HG03457 (cell line): ENCODE data around the gene RNF113B.

Experiments
- ATAC-seq: cut with Tn5 transposase; IDR thresholded peaks from one replicate; pipeline ENCODE4 v1.9.1; 2021; ENCODE audit warnings: moderate number of reproducible peaks; ENCODE audit not compliant: unreplicated experiment

RNF113B gene

DNA sequence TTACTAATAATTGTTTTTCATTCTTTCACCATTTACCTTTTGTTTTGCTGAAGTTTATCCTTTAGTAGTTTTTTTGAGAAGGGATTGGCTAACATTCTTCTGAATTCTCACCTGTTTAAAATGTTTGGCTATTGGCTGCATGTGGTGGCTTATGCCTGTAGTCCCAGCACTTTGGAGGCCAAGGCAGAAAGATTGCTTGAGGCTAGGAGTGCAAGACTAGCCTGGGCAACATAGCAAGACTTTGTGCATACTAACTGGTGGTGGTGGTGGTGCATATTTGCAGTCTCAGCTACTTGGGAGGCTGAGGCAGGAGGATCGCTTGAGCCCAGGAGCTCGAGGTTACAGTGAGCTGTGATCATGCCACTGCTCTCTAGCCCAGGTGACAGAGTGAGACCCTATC is 27.5 kb upstream of the RNF113B start:
- no peak for ATAC-seq

DNA sequence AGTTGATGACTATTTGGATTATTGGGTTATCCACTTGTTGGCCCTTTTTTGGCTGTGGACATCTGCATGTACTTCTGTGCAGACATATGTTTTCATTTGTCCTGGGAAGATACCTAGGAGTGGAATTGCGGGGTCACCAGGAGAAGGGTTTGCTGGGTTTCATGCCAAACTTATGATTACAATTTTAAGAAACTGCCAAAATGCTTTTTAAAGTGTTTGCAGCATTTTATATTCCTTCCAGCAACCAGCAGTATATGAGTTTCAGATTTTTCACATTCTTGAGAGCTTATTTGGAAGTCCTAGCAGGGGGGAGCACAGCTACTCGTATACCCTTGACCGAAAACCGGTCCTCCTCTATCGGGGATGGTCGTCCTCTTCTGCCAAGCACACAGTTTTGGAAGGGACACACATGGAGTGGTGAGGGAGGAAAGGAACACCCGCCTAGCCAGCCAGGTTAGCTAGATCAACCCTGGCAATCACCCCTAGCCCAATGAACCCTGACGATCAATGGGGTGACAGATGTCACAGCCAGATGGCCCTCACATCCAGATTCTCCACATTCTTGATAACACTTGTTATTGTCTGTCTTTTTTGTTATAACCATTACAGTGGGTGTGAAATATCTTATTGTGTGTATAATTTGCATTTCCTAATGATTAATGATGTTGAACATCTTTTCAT is 26.7 kb upstream of the RNF113B start:
- no peak for ATAC-seq

GRCh38 chr13:98201984-98202383 is 24.9 kb upstream of the RNF113B start:
- no peak for ATAC-seq

DNA sequence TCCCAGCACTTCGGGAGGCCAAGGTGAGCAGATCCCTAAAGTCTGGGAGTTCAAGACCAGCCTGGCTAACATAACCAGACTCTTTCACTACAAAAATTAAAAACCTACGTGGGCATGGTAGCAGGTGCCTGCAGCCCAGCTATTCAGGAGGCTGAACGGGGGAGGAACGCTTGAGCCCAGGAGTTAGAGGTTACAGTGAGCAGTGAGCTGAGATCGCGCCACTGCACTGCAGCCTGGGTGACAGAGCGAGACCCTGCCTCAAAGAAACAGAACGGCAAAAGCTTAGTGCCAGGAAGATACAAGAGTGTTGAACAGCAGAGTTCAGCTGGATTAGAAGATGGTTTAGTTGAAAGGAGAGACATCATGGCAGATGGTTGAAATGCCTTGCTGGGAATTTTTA is 24.1 kb upstream of the RNF113B start:
- no peak for ATAC-seq

DNA sequence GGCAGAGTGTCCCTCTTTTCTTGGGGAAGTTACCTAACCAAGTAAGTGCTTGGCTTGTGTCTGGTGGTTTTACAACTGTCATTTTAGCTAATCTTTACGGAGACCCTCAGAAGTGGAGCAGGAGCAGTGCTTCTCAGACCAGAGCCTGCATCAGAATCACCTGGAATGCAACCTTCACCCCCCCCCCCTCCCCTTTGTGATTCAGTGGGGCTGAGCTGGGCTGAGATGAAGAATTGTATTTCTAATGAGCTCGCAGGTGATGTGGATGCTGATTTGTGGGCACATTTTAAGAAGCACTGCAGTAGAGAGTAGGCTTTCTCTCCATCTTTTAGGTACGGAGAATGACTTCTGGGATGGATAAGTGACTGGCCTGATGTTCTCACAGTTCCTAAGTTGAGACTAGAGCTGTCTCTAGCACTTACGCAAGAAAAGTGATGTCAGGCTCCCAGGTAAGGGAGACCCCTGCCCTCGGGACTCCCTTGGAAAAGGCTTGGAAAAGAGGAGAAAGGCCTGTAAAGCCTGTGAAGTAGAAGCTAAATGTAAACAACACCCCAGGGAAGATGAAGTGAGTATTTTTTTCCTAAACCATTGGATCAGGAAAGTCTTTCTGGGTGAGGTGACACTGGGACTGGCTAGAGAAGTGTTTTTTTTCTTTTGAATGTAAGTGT is 23.3 kb upstream of the RNF113B start:
- ATAC-seq = no peak

GRCh38 chr13:98199480-98199879 is 22.4 kb upstream of the RNF113B start:
- no peak for ATAC-seq

DNA sequence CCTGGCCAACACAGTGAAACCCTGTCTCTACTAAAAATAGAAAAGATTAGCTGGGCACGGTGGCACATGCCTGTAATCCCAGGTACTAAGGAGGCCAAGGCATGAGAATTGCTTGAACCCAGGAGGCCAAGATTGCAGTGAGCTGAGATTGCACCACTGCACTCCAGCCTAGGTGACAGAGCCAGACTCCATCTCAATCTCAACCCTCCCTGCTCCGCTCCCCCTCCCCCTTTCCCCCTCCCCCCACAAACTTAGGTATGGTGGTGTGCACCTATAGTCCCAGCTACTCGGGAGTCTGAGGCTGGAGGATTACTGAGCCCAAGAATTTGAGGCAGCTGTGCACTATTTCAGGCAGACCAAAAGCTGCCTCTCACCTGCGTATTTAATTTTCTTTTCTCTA is 21.6 kb upstream of the RNF113B start:
- ATAC-seq = no peak

GRCh38 chr13:98195054-98195791 is 18.2 kb upstream of the RNF113B start:
- ATAC-seq = no peak

DNA sequence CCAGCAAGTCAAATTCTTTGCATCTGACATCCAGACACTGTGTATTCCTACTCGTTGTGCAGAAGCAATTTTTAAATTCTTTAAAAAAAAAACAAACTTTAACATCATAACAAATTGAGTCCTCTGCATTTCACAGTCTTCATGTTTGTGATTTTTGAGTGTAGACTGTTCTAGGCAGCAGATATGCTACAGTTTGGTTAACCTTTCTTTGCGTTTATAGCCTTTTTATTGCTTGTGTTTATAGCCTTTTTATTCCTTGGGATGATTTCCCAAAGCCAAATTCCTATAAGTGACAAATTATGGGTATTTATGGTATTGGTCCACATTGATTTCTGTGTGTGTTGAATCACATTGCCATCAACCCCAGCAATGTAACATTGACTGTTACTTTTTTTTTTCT is 14.9 kb upstream of the RNF113B start:
- ATAC-seq = no peak

GRCh38 chr13:98190889-98191444 is 13.9 kb upstream of the RNF113B start:
- ATAC-seq = no peak

DNA sequence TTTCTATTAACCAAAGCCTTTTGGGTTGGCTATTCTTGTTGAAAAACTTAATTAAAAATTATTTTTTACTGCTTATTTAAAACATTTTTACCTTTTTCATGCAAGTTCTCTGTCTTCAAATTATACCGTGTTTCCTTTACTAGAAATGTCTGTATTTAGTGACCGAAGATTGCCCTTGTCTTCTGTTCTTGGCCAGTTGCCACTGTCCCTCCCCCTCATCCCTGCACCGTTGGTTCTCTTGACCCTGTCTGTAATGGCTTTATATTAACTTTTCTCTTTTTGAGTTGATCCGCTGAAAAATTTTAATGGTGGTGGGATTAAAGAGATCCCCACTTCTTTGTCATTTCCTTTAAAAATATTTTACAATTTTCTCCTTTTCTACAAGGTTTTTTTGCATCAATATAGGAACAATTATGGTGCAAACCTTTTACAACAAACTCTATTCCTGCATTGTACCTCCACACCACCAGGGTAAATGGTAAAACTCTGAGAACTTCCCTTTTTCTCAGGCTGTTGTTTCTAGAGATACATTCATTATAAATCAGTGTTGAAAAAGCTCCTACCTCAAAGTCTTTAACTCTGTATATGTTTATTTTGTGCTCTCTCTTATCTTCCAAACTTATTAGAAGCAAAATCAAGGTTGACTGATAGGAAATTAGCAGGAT is 12.9 kb upstream of the RNF113B start:
- ATAC-seq = no peak

GRCh38 chr13:98188544-98189166 is 11.6 kb upstream of the RNF113B start:
- ATAC-seq = no peak

GRCh38 chr13:98187965-98188261 is 10.8 kb upstream of the RNF113B start:
- no peak for ATAC-seq

- no peak for ATAC-seq
These were observed 10.3 kb upstream of the RNF113B start for GRCh38 chr13:98187155-98187964.

GRCh38 chr13:98184792-98185191 is 7.7 kb upstream of the RNF113B start:
- ATAC-seq = no peak

GRCh38 chr13:98182589-98182988 is 5.5 kb upstream of the RNF113B start:
- no peak for ATAC-seq

- no peak for ATAC-seq
These were observed 5.1 kb upstream of the RNF113B start for GRCh38 chr13:98182153-98182552.

DNA sequence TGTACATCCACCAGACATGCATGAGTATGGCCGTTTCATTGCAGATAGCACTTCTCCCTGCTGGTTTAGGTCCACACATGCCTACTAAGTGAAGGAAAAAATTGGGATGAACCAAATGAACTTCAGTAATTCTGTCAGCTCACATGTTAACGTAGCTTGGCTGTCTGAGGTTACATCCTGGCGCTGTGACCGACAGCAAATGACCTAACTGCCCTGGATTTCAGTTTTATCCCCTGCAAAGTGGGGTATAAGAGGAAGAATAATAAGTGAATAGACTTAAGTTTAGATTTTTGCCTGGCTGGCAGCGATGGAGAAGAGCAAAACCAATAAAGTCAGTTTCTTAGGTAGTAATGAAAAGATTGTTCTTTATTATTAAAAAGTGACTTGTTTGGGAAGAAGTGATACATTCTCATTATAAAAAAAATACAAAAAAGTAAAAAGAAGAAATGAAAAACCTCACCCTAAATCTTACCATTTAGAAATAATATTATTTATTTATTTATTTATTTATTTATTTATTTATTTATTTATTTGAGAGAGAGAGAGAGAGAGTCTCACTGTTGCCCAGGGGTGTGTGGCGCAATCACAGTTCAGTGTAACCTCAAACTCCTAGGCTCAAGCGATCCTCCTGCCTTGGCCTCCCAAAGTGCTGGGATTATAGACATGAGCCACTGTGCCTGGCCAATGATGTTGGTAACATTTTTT is 4.2 kb upstream of the RNF113B start:
- no peak for ATAC-seq

- ATAC-seq = no peak
These were observed 3.0 kb upstream of the RNF113B start for GRCh38 chr13:98180092-98180491.

- no peak for ATAC-seq
These were observed 1.2 kb downstream of the RNF113B start for GRCh38 chr13:98175823-98176222.
